Suprapubic skin (tissue), 4 donors: ENCODE results near the gene SPNS3. TPM values are rescaled to one million over a fixed set of nuclear protein-coding genes. Genes with fewer than 3 reads are reported as not detected.

ENCODE experiments used
- DNase-seq, 2 donors: peaks; one replicate each; pipeline ENCODE4 v3.0.0-alpha.2; 2019; ENCODE audit warnings: low spot score in 2 of 2
- H3K27ac ChIP-seq: fragments of 200-600 bp; sonication (generic); one replicate; pipeline ENCODE4 v1.5.1; 2019
- H3K27me3 ChIP-seq: fragments of 200-600 bp; sonication (generic); one replicate; pipeline ENCODE4 v1.5.1; 2019
- H3K36me3 ChIP-seq: fragments of 200-600 bp; sonication (generic); one replicate; pipeline ENCODE4 v1.5.1; 2019
- H3K4me1 ChIP-seq: fragments of 200-600 bp; sonication (generic); one replicate; pipeline ENCODE4 v1.5.1; 2019
- H3K4me3 ChIP-seq: fragments of 200-600 bp; sonication (generic); one replicate; pipeline ENCODE4 v1.5.1; 2019; ENCODE audit warnings: mild to moderate bottlenecking
- H3K9me3 ChIP-seq: fragments of 200-600 bp; sonication (generic); one replicate; pipeline ENCODE4 v1.5.1; 2019
- EP300 ChIP-seq: sonication (generic); formaldehyde crosslinking; IDR thresholded peaks from one replicate; pipeline ENCODE4 v1.6.1; 2017; ENCODE audit warnings: antibody characterized with exemption
- POLR2A ChIP-seq, 2 donors: fragments of 450-650 bp; IDR thresholded peaks; one replicate each; pipeline ENCODE4 v1.6.1; 2017; ENCODE audit warnings: antibody characterized with exemption in 2 of 2, mild to moderate bottlenecking in 2 of 2, moderate library complexity in 2 of 2
- POLR2AphosphoS5 ChIP-seq, 3 donors: sonication (generic); formaldehyde crosslinking; IDR thresholded peaks; one replicate each; pipeline ENCODE4 v1.6.1; 2017; ENCODE audit warnings: antibody characterized with exemption in 3 of 3
- WGBS: methylation state at CpG from one replicate; pipeline ENCODE4 v1.1.5; 2018; 5-methylcytosine and 5-hydroxymethylcytosine counted together
- total RNA-seq, 4 donors: library from RNA; depleted of rRNA; stranded (reverse); fragments of >200 nt; gene quantifications; one replicate each; pipeline ENCODE4 v1.1.0, GENCODE V29; 2016
- TF ChIP-seq, protein P1 (sequence below), 2 donors: fragments of 200-600 bp in 1 of 2; fragments of 450-650 bp in 1 of 2; sonication (generic) in 1 of 2; IDR thresholded peaks; one replicate each; pipeline ENCODE4 v1.5.1; 2016 to 2019; ENCODE audit warnings: antibody characterized with exemption in 2 of 2, mild to moderate bottlenecking in 1 of 2, moderate library complexity in 1 of 2

SPNS3 gene
- total RNA-seq, 4 donors from 2014 or later: 0.72 TPM; not detected in 3

DNA sequence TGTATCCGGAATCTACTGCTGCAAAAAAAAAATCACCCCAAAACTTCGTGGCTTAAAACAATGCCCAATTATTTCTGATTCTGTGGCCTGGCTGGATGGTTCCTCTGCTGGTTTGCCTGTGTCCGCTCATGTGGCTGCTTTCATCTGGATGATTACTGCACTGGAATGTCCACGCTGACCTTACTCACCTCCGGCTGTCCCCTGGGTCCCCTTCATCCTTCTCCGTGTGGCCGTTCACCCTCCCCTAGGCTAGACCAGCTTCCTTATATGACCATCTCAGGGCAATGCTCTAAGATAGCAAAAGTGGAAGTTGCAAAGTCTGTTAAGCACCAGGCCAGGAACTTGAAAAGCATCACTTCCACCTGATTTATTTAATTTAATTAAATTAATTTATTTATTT, 33.5 kb downstream of the SPNS3 start:
- Histone ChIP-seq H3K4me3 (no peak overlapping the region), H3K27ac (no peak overlapping the region), H3K9me3 (no peaks in the 10 kb centered on the region), H3K27me3 (no peaks in the 10 kb centered on the region), H3K36me3 (no peaks in the 10 kb centered on the region), H3K4me1 (peaks cover 4% of the 10 kb centered on the region)
- 73% methylated on average over 7 of the region's 7 CpGs for WGBS
- no peak for TF ChIP-seq EP300
- TF ChIP-seq, protein P1, sequence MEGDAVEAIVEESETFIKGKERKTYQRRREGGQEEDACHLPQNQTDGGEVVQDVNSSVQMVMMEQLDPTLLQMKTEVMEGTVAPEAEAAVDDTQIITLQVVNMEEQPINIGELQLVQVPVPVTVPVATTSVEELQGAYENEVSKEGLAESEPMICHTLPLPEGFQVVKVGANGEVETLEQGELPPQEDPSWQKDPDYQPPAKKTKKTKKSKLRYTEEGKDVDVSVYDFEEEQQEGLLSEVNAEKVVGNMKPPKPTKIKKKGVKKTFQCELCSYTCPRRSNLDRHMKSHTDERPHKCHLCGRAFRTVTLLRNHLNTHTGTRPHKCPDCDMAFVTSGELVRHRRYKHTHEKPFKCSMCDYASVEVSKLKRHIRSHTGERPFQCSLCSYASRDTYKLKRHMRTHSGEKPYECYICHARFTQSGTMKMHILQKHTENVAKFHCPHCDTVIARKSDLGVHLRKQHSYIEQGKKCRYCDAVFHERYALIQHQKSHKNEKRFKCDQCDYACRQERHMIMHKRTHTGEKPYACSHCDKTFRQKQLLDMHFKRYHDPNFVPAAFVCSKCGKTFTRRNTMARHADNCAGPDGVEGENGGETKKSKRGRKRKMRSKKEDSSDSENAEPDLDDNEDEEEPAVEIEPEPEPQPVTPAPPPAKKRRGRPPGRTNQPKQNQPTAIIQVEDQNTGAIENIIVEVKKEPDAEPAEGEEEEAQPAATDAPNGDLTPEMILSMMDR (IDR thresholded peaks at IDR 0.05): no peak
- TF ChIP-seq POLR2A (IDR thresholded peaks at IDR 0.05): no peak
- DNase-seq: no peak

DNA sequence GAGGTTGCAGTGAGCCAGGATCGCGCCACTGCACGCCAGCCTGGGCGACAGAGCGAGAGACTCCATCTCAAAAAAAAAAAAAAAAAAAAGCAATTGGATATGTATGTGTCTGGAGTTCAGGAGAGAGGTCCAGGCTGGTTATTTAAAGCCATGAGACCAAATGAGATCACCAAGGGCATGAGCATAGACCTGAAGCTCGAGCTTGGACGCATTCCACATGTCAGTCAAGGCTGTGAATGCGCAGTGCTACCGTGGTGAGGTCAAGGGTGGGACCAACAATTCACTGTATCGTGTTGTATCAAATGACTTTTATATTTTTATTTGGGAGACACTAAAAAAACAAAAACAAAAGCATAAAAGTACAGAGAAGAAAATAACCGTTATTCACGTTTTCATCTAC, 35.8 kb downstream of the SPNS3 start:
- WGBS: 82% methylated on average over 12 of the region's 12 CpGs
- H3K36me3 ChIP-seq: no peaks in the 10 kb centered on the region
- H3K4me1 ChIP-seq: peaks cover 4% of the 10 kb centered on the region
- H3K27ac ChIP-seq: no peak overlapping the region
- no peak for TF ChIP-seq POLR2AphosphoS5 (IDR thresholded peaks at IDR 0.05)
- TF ChIP-seq, protein P1 (IDR thresholded peaks at IDR 0.05): no peak
- no peak for TF ChIP-seq EP300
- no peak for TF ChIP-seq POLR2A (IDR thresholded peaks at IDR 0.05)
- peaks cover 6% of the 10 kb centered on the region for H3K27me3 ChIP-seq
- no peak overlapping the region for H3K4me3 ChIP-seq
- DNase-seq: no peak
- no peaks in the 10 kb centered on the region for H3K9me3 ChIP-seq

DNA sequence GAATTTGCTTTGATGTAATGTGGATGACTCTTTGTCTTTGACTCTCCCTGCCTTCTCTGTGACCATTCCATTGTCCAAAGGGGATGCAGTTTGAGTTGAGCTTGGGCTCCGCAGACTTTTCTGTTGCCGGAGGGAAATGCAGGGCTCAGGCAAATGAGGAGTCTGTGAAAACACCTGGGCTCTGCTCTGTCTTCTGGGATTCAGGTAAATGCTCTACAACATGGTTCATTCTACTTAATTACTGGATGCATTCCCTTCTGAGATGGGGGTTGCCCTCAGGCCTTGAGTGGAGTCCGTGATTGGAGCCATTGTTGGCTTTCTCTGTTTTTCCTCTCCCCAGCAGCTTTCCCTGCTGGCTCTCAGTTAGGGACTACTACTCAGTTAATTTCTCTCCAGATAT, 38.5 kb downstream of the SPNS3 start:
- WGBS: 76% methylated on average over 3 of the region's 3 CpGs

DNA sequence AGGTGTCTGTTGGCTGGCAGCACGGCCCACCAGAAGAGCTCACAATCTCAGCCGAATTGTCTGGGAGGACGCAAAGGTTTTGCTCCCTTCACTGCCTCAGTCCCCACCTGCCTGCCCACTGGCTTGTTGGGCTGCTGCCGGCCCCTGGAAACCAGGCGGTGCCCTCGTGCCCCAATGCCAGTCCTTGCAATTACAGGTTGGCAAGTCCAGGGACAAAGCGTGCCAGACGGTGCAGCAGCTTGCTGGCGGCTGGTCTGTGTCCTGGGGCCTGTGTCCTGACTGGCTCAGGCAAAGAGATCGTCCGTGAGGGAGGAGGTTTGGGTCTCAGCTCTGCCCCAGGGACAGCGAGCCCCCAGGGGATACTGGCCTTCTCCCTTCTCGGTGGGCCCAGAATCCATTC, 40.4 kb downstream of the SPNS3 start:
- H3K4me1 ChIP-seq: peaks cover 19% of the 10 kb centered on the region
- no peak for DNase-seq
- H3K4me3 ChIP-seq: no peak overlapping the region
- peaks cover 6% of the 10 kb centered on the region for H3K27me3 ChIP-seq
- 47% methylated on average over 7 of the region's 13 CpGs for WGBS
- H3K36me3 ChIP-seq: no peaks in the 10 kb centered on the region
- H3K9me3 ChIP-seq: no peaks in the 10 kb centered on the region
- TF ChIP-seq, protein P1 (IDR thresholded peaks at IDR 0.05): no peak
- TF ChIP-seq EP300: no peak
- no peak for TF ChIP-seq POLR2A (IDR thresholded peaks at IDR 0.05)
- TF ChIP-seq POLR2AphosphoS5 (IDR thresholded peaks at IDR 0.05): no peak
- H3K27ac ChIP-seq: no peak overlapping the region

More for the DNA sequence above, 38.5 kb downstream of the SPNS3 start:
- TF ChIP-seq, protein P1 (IDR thresholded peaks at IDR 0.05): no peak
- TF ChIP-seq POLR2AphosphoS5 (IDR thresholded peaks at IDR 0.05) (no peak), POLR2A (IDR thresholded peaks at IDR 0.05) (no peak), EP300 (no peak)
- DNase-seq: no peak
- Histone ChIP-seq H3K27ac (no peak overlapping the region), H3K36me3 (no peaks in the 10 kb centered on the region), H3K9me3 (no peaks in the 10 kb centered on the region), H3K27me3 (peaks cover 6% of the 10 kb centered on the region), H3K4me1 (peaks cover 17% of the 10 kb centered on the region), H3K4me3 (no peak overlapping the region)

DNA sequence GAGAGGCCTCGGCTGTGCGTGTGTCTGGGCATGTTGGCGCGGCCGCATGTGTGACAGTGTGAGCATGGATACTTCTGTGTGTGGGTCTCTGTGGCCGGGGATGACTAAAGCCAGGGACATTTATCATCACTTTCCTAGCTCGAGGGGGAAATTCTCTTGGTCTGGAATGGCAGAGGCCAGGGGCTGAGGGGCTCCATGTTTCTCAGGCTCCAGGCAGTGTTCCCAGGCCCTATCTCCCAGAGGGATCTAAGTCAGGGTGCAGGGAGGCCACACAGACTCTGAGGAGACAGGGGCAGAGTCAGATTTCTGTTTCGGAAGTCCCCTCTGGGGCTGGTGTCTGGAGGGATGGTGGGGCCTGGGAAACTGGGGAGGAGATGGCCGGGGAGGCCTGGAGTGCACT, 41.3 kb downstream of the SPNS3 start:
- Histone ChIP-seq H3K27me3 (peaks cover 6% of the 10 kb centered on the region), H3K27ac (no peak overlapping the region), H3K36me3 (no peaks in the 10 kb centered on the region), H3K4me1 (peaks cover 19% of the 10 kb centered on the region), H3K9me3 (no peaks in the 10 kb centered on the region), H3K4me3 (no peak overlapping the region)
- 66% methylated on average over 9 of the region's 9 CpGs for WGBS
- DNase-seq: no peak
- TF ChIP-seq POLR2AphosphoS5 (IDR thresholded peaks at IDR 0.05) (no peak), EP300 (no peak), POLR2A (IDR thresholded peaks at IDR 0.05) (no peak)
- TF ChIP-seq, protein P1 (IDR thresholded peaks at IDR 0.05): no peak
